ENCODE measurements around the gene FARS2. TPM values are rescaled to one million over a fixed set of nuclear protein-coding genes. Genes with fewer than 3 reads are reported as not detected.

Gene FARS2
- total and polyA plus RNA-seq, 2 donors (not counting 3 experiments of a cell fraction or from before 2014, with no cell fraction given) = 20.2 to 20.5 TPM

GRCh38 chr6:5731435-5731834 lies 470.1 kb downstream of the FARS2 start:
- Histone ChIP-seq H3K9ac (replicated peaks; ENCODE audit: extremely low read depth, insufficient read depth, low read length) (no peak overlapping the region), H3K9me1 (replicated peaks; ENCODE audit: control insufficient read depth, extremely low read depth, insufficient read depth, low read length) (no peaks in the 10 kb centered on the region), H3K27ac (ENCODE audit: insufficient read depth, low read depth, low read length) (no peak overlapping the region), H3K36me3 (ENCODE audit: control insufficient read depth in 2 of 2, extremely low read depth in 1 of 2, insufficient read depth in 2 of 2, low read length in 2 of 2) (no peaks in the 10 kb centered on the region), H3K4me3 (replicated peaks in 1 of 3; ENCODE audit: insufficient read depth in 1 of 3, low read depth in 1 of 3, low read length in 3 of 3) (no peak overlapping the region), H3K27me3 (ENCODE audit: control insufficient read depth in 2 of 2, insufficient read depth in 2 of 2, low read length in 2 of 2) (no peaks in the 10 kb centered on the region), H3K4me2 (ENCODE audit: insufficient read depth, low read length) (no peak overlapping the region), H3K79me2 (ENCODE audit: control insufficient read depth, insufficient read depth, low read length) (no peaks in the 10 kb centered on the region), H3K4me1 (ENCODE audit: control insufficient read depth, extremely low read depth, insufficient read depth, low read length) (peaks cover 11% of the 10 kb centered on the region), H2AFZ (ENCODE audit: low read depth, low read length) (no peak overlapping the region), H4K20me1 (replicated peaks; ENCODE audit: control insufficient read depth, extremely low read depth, insufficient read depth, low read length) (no peaks in the 10 kb centered on the region), H3K9me3 (replicated peaks; ENCODE audit: control insufficient read depth, insufficient read depth, low read length) (no peaks in the 10 kb centered on the region)
- dilution Hi-C loops (cut with MboI; ENCODE audit: extremely low pct_ligation_motif_present, low sequenced_read_pairs) (no loop called here), intact Hi-C loops (cut with micrococcal nuclease) (no loop called here)
- no peak for FAIRE-seq
- no TSS peak for BruUV-seq (replicated peaks)
- DNase-seq (ENCODE audit: low read depth, low spot score) = no peak
- POLR2A ChIA-PET = no interaction called here
- CTCF ChIA-PET = no interaction called here
- TF ChIP-seq GATA2 (IDR thresholded peaks at IDR 0.05; ENCODE audit: insufficient read depth, insufficient read length, low read depth, low read length) (no peak), MYC (IDR thresholded peaks at IDR 0.05; ENCODE audit: low read depth, low read length) (no peak), JUN (IDR thresholded peaks at IDR 0.05; ENCODE audit: borderline replicate concordance, insufficient read depth, insufficient read length, low read depth) (no peak), MAX (IDR thresholded peaks at IDR 0.05; ENCODE audit: insufficient read depth, insufficient read length) (no peak), EZH2 (IDR thresholded peaks at IDR 0.05; ENCODE audit: borderline replicate concordance, low read depth, low read length, severe bottlenecking) (no peak), POLR2AphosphoS5 (IDR thresholded peaks at IDR 0.05; ENCODE audit: insufficient read depth, low read depth, low read length) (no peak), CTCF (IDR thresholded peaks at IDR 0.05; ENCODE audit: extremely low read depth in 1 of 2, insufficient read depth in 1 of 2, low read depth in 1 of 2, low read length in 2 of 2) (no peak), POLR2A (IDR thresholded peaks at IDR 0.05; ENCODE audit: low read depth, low read length) (no peak), FOS (IDR thresholded peaks at IDR 0.05; ENCODE audit: borderline replicate concordance, insufficient read depth, low read length) (no peak)
